GM10248 (cell line): ENCODE measurements around the gene FBXO27.

Experiments used
- CTCF ChIA-PET: fragments of 300-600 bp; sonication (Branson Sonifier 250); formaldehyde crosslinking; extraction: SDS; loops from one replicate; lab custom pipeline; 2021; ENCODE audit warnings: antibody characterized with exemption; lab: Yijun Ruan, JAX
- POLR2A ChIA-PET: fragments of 350-650 bp; sonication (Branson Sonifier 250); formaldehyde crosslinking; extraction: SDS; loops from one replicate; lab custom pipeline; 2020; ENCODE audit warnings: antibody characterized with exemption; lab: Yijun Ruan, JAX
- DNase-seq: peaks from one replicate; pipeline ENCODE4 v3.0.0; 2012; ENCODE audit errors: extremely low spot score
- TF ChIP-seq, protein P1 (sequence below): IDR thresholded peaks from 2 replicates; pipeline ENCODE4 v1.5.1; 2012; ENCODE audit warnings: mild to moderate bottlenecking, low read depth; ENCODE audit errors: extremely low read depth, missing control alignments, control extremely low read depth

Gene FBXO27

DNA sequence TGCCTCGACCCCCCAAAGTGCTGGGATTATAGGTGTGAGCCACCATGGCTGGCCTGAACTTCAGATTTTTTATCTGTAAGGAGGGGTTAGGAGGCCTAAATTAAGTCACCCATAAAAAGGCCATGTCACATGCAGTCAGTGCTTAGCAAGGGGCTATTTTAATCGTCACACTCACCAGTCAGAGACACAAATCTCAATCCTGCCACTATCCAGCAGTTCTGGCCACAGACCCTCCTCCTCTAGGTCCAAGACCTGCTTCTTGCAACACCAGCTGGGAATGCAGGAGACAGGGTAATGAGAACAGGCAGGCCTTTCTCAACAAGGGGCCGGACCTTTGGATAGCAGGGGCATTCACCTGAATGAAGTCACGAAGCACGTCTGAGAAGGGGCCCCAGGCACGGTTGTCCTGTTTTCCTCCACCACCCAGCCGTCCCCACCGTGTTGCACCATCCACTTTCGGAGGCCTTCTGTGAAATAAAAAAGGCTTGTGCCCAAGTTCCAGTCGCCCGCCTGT lies 1.4 kb downstream of the FBXO27 start:
- DNase-seq, result no peak
- ChIA-PET CTCF (interaction anchor here (1.0 to 1.5 kb wide), 4 partner anchors 20 to 92 kb away, joined by 3 to 4 read pairs (median 3); no protein-coding TSS in a partner anchor), POLR2A (interaction anchor here (0.6 kb wide), 1 partner anchor 10 kb away, joined by 9 read pairs; no protein-coding TSS in a partner anchor)
- TF ChIP-seq, protein P1, sequence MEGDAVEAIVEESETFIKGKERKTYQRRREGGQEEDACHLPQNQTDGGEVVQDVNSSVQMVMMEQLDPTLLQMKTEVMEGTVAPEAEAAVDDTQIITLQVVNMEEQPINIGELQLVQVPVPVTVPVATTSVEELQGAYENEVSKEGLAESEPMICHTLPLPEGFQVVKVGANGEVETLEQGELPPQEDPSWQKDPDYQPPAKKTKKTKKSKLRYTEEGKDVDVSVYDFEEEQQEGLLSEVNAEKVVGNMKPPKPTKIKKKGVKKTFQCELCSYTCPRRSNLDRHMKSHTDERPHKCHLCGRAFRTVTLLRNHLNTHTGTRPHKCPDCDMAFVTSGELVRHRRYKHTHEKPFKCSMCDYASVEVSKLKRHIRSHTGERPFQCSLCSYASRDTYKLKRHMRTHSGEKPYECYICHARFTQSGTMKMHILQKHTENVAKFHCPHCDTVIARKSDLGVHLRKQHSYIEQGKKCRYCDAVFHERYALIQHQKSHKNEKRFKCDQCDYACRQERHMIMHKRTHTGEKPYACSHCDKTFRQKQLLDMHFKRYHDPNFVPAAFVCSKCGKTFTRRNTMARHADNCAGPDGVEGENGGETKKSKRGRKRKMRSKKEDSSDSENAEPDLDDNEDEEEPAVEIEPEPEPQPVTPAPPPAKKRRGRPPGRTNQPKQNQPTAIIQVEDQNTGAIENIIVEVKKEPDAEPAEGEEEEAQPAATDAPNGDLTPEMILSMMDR, result no peak

DNA sequence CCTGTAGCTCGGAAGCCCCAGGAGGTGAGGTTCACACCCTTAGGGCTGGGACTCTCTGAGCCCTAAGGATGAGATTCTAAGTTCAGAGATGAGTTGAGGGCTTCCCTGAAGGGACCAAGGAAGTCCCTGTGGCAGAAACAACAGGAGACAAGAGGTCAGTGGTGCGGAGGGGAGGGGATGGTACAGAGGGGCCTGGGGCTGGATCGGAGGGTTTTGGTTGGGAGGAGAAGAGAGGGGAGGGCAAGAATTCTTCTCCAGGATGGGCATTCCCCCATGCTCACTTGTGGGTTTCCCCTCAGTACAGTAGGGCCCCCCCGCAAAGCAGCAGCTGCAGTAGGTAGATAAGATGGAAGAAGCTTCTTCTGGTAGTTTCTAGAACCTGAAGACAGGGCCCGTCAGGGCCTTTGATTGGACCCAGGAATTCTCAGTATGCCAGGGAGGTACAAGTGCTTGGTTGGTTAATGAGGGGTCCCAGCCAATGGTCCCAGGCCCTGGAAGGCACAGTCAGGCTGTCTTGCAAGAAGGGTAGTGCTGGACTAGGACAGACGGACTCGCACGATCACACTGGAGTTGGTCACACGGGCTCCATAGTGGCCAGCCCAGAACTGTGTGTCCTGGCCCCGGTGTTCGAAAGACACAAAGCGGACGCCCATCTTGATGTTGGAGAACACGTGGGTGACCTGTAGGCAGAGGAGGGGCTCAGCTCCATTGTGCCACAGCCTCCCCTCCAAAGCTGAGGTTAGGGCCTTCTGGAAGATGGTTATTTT lies 7.3 kb downstream of the FBXO27 start:
- CTCF ChIA-PET, result interaction anchor here (1.0 to 1.2 kb wide), 4 partner anchors 13 to 49 kb away, joined by 3 to 4 read pairs (median 4); partner anchors contain the start of gene FBXO17
- TF ChIP-seq, protein P1, result no peak
- POLR2A ChIA-PET, result no interaction called here
- no peak for DNase-seq

DNA sequence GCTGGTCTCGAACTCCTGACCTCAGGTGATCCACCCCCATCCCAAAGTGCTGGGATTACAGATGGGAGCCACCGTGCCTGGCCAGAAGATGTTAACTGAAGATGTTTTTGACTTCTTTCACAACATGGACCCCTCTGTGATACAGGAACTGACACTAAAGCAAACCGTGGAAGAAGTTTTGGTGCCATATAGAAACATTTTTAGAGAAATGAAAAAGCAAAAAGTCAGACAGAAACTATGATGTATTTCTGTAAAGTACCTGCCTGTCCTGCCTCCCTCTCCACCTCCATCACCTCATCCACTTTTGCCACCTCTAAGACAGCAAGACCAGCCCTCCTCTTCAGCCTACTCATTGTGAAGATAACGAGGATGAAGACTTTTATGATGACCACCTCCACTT lies 11.3 kb downstream of the FBXO27 start:
- TF ChIP-seq, protein P1, result no peak
- peak; percentile 60 for DNase-seq
- ChIA-PET POLR2A (interaction anchor here (0.6 kb wide), 1 partner anchor 9 kb away, joined by 9 read pairs; no protein-coding TSS in a partner anchor), CTCF (interaction anchor here (0.6 to 1.0 kb wide), 2 partner anchors 30 to 524 kb away, joined by 3 read pairs; no protein-coding TSS in a partner anchor)

DNA sequence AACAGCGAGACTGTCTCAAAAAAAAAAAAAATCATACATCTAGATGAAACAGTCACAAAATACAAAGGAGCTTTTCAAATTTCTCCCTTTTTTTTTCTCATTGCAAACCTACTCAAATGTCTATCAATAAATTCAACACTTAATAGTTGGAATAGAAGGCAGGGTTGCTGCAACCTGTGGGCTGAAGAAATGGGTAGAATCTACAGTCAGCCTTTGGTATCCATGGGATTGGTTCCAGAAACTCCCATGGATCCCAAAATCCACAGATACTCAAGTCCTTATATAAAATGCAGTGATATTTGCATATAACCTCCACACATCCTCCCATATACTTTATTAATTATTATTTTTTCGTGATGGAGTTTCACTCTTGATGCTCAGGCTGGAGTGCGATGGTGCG lies 14.7 kb downstream of the FBXO27 start:
- POLR2A ChIA-PET, result no interaction called here
- DNase-seq, result no peak
- TF ChIP-seq, protein P1, result no peak
- CTCF ChIA-PET, result interaction anchor here (1.3 to 1.8 kb wide), 2 partner anchors 45 to 56 kb away, joined by 3 to 4 read pairs; no protein-coding TSS in a partner anchor

DNA sequence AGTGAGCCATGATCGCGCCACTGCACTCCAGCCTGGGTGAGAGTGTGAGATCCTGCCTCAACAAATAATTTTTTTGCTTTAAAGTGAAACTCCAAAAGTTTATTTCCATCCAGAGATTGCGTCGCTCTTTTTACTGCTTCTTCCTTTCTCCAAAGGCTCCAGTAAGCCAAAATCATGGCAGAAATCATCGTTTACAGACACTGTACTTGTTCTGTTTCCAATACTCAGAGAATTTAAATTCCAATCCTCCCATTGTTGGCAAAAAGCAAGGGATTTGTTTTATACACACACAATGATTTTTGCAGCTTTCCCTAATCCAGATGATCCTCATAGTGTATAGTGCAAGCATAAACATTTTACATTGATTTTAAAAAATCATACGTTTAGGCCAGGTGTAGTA lies 15.3 kb downstream of the FBXO27 start:
- TF ChIP-seq, protein P1, result no peak
- ChIA-PET POLR2A (interaction anchor here (0.6 to 0.7 kb wide), 2 partner anchors 120 to 275 kb away, joined by 3 to 4 read pairs; no protein-coding TSS in a partner anchor), CTCF (interaction anchor here (1.3 to 1.8 kb wide), 2 partner anchors 46 to 55 kb away, joined by 3 to 4 read pairs; no protein-coding TSS in a partner anchor)
- DNase-seq, result no peak

DNA sequence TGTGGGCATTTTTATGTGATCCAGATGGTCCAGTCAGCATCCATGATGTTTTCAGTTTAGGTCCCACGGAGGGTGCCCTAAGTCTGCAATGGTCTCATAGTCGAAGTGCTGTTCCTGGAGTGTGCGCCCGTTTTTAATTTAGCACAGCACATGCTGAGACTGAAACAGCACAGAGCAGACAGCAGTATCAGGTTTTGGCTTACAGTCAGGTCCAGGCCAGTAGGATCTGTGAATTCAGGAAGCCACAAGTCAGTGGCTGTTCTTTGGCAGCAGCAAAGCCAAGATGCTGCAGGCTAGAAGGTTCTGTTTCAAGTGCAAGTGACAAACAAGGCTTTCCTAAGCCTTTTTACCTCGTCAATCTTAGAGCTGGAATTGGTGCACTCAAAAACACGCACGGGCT lies 18.3 kb downstream of the FBXO27 start:
- POLR2A ChIA-PET, result no interaction called here
- CTCF ChIA-PET, result no interaction called here
- DNase-seq, result no peak
- TF ChIP-seq, protein P1, result no peak
